Esophagus mucosa (tissue), 1 donor: ENCODE results near the gene ATG12. TPM values are rescaled to one million over a fixed set of nuclear protein-coding genes. Genes with fewer than 3 reads are reported as not detected.
A peak's percentile ranks its signal among the peaks of the same experiment; 100 is the strongest.
"Not testable (repeated sequence)": the region's sequence is repeated elsewhere in the genome, so short reads cannot be mapped to it uniquely, and the experiment has no call there.

Experiments used
- ATAC-seq: fragments of 200-7000 bp; cut with Tn5 transposase; one replicate; pipeline ENCODE4 v1.9.1; 2020
- total RNA-seq: library from RNA; stranded (reverse); gene quantifications from one replicate; pipeline ENCODE4 v1.2.4, GENCODE V29; 2023
- donor health status: DM: yes; HTN: yes; CAD: no.

Gene ATG12
- total RNA-seq: 18.5 TPM

GRCh38 chr5:115841382-115842088 is at the start of gene ATG12, which contains the start of gene AP3S1:
TSS of gene ATG12 (minus strand) at chr5:115841565. CDS start at chr5:115841552, 13 bp downstream.
TSS of gene AP3S1 (plus strand) at chr5:115841935. CDS start at chr5:115842038, 103 bp downstream.
- ATAC-seq: peak; percentile 98

GRCh38 chr5:115888027-115888426 is 46.7 kb upstream of the ATG12 start:
- ATAC-seq: no peak

GRCh38 chr5:115885208-115885607 is 43.8 kb upstream of the ATG12 start:
- ATAC-seq: not testable (repeated sequence)

- ATAC-seq: no peak
Observed at GRCh38 chr5:115884704-115885103, 43.3 kb upstream of the ATG12 start.

- ATAC-seq: not testable (repeated sequence)
Observed at GRCh38 chr5:115882434-115882833, 41.1 kb upstream of the ATG12 start.

GRCh38 chr5:115877342-115877741 is 36.0 kb upstream of the ATG12 start:
- ATAC-seq: not testable (repeated sequence)

GRCh38 chr5:115875447-115875846 is 34.1 kb upstream of the ATG12 start:
- ATAC-seq: no peak

- peak; percentile 13 for ATAC-seq
Observed at GRCh38 chr5:115873392-115873791, 32.0 kb upstream of the ATG12 start.

GRCh38 chr5:115872447-115872846 is 31.1 kb upstream of the ATG12 start:
- no peak for ATAC-seq

GRCh38 chr5:115869256-115869795 is 28.0 kb upstream of the ATG12 start:
- ATAC-seq: no peak

- no peak for ATAC-seq
Observed at GRCh38 chr5:115859378-115859777, 18.0 kb upstream of the ATG12 start.

- ATAC-seq: no peak
Observed at GRCh38 chr5:115858396-115858795, 17.0 kb upstream of the ATG12 start.

- ATAC-seq: no peak
Observed at GRCh38 chr5:115857626-115858349, 16.4 kb upstream of the ATG12 start.

GRCh38 chr5:115857057-115857479 is 15.7 kb upstream of the ATG12 start:
- ATAC-seq: peak; percentile 38

- ATAC-seq: no peak
Observed at GRCh38 chr5:115855959-115856358, 14.6 kb upstream of the ATG12 start.

GRCh38 chr5:115854139-115854538 is 12.8 kb upstream of the ATG12 start:
- no peak for ATAC-seq

GRCh38 chr5:115850744-115851416 is 9.5 kb upstream of the ATG12 start:
- ATAC-seq: no peak

- no peak for ATAC-seq
Observed at GRCh38 chr5:115849258-115849798, 8.0 kb upstream of the ATG12 start.

GRCh38 chr5:115847290-115847689 is 5.9 kb upstream of the ATG12 start:
- peak; percentile 88 for ATAC-seq

GRCh38 chr5:115844321-115844817 is 3.0 kb upstream of the ATG12 start:
- ATAC-seq: no peak

- no peak for ATAC-seq
Observed at GRCh38 chr5:115843444-115844130, 2.2 kb upstream of the ATG12 start.

- ATAC-seq: no peak
Observed at GRCh38 chr5:115842952-115843351, 1.6 kb upstream of the ATG12 start.
